ENCODE measurements around the gene RHBDF2. TPM values are rescaled to one million over a fixed set of nuclear protein-coding genes. Genes with fewer than 3 reads are reported as not detected.

The RHBDF2 gene
- polyA plus RNA-seq, 10 donors: 5.1 to 7.1 (median 6.0) TPM

DNA sequence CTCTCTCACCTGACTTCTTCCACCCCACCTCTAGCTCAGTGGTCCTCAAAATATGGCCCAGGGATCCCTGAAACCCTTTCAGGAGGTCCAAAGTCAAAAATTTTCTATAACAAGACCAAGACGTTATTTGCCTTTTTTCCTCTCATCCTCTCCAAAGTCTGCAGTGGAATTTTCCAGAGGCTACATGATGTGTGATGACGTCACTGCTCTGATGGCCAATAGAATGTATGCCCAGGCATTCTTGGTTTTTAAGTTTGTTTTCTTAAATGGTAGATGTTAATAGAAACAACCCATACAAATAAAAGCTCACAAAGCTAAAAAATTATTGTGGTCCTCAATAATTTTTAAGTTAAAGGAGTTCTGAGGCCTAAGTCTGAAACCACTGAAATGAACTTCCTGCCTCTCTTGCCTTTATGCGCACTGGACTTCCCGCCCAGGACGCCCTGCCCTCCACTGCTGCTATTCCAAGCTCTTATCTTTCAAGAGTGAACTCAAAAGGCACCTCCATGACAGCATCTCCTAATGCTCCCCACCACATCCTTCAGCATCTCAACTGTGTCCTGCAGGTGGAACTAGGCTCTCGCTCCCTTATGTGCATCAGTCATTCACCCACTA, 61.8 kb downstream of the RHBDF2 start:
- no peak for DNase-seq

DNA sequence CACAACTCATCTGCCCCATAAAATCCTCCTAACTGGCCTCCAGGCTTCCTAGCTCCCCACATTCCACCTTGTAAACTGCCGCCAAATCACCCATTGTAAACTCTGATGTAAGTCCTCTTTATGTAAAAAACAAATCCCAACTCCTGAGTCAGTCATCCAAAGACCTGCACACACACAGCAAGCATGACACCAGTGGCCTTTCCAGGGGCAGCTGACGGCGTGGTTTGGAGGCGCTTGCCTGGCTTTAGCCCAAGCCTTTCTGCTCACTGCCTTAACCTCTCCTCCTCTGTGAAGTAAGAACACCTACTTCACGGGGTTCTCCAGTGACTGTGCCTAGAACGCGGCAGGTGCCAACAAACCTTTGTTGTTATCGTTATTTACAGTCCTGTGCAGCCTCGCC, 62.3 kb downstream of the RHBDF2 start:
- no peak for DNase-seq

DNA sequence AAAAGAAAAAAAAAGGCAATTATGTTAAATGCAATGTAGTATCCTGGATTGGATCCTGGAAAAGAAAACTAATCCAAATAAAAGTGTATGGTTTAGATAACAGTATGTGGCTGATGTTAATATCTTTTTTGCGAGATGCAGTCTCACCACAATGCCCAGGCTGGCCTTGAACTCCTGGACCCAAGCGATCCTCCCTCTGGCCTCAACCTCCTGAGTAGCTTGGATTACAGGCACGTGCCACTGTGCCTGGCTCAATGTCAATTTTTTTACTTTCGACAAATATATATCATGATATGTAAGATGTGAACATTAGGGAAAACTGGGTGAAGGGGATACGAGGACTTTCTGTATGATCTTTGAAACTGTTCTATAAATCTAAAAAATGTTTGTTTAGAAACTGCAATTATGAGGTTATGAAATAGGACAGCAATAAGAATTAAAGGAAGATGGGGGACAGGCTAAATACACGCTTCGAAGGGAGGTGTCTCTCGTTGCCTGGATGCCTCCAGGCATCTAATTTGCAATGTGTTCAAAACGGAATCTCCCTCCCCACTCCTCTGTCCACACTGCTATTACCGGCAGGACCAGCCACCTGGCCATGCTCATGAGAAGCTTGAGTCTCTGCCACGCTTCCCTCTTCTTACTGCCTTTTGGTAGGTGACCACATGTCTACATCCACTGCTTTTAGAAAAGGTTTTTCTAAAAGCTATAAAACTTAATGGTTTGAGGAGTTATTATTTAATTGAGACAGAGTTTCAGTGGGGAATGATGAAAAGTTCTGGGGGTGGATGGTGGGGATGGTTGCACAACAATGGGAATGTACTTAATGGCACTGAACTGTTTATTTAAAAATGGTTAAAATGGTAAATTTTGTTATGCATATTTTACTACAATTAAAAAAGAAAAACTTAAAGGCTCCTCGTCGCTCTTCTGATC, 63.5 kb downstream of the RHBDF2 start:
- no peak for DNase-seq

DNA sequence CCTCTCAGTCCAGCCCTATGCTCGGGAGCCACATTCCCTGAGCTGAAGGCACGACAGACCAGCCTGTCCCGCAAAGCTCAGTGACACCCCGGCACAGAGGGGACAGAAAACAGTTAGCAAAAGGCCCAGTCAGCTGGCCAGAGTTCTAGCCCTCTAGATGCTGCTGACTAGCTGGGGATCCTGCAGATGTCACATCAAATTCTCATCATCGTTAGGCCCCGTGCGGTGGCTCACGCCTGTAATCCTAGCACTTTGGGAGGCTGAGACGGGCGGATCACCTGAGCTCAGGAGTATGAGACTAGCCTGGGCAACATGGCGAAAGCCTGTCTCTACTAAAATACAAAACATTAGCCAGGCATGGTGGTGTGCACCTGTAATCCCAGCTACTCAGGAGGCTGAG, 65.5 kb downstream of the RHBDF2 start:
- DNase-seq: no peak

DNA sequence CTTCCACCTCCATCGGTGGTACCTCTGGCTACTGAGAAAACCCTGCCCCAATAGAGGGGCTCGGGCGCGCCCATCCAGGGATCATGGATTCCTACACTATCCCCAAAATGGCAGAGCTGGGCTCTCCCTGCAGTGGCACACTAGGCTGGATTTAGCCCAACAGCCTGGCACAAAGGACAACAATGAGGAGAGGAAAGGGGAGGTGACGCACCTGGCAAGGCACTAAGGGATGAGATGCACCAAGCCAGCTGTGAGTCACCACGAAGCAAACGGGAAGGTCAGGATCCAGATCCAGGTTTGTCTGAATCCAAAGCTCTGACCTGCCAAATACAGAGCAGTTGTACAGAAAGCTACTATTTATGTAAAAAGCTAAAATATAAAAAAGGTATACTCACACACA, 66.4 kb downstream of the RHBDF2 start:
- no peak for DNase-seq

DNA sequence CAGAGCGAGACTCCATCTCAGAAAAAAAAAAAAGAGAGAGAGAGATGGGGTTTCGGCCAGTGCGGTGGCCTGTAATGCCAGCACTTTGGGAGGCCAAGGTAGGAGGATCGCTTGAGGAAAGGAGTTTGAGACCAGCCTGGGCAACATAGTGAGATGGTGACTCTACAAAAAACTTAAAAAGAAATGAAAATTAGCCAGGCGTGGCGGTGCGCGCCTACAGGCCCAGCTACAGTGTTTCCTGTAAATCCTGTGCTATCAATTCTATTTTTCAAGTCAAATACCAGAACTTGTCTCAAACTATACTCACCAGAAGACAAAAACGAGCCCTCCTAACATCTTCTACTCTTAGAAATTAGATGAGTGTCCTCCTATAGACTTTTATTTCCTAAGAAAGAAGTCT, 67.5 kb downstream of the RHBDF2 start:
- no peak for DNase-seq

DNA sequence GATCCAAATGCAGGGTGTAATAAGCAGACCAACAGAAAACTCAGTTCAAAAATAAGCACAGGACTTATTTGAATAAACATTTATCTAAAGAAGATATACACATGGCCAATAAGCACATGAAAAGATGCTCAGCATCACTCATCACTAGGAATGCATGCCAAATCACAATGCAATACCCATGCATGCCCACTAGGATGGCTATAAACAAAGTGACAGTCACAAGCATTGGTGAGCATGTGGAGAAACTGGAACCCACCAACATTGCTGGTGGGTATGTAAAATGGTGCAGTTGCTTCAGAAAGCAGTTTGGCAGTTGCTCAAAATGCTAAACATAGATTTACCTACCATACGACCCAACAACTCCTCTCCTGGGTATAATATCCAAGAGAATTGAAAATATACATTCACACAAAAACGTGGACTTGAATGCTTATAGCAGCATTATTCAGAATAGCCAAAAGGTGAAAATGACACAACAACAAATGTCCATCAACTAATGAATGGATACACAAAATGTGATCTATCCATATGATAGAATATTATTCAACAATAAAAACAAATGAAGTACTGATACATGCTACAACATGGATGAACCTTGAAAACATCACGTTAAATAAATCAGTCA, 68.4 kb downstream of the RHBDF2 start:
- DNase-seq: no peak

DNA sequence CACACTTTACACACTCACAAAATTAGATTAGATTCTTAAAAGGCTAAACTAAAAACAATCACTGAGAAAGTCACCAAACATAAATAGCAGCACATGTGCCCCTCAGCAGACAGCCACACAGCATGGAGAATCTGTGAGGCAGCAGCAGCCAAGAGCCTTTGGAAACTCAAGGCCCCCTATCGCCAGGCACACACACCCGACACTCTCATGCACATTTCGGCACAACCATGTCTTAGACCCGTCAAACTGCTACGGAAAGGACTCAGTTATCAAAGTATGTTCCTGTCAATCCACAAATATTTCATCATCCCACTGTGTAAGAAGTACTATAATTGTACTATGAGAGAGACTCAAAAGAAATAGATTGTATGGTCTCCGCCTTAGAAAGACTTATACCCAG, 69.2 kb downstream of the RHBDF2 start:
- no peak for DNase-seq

DNA sequence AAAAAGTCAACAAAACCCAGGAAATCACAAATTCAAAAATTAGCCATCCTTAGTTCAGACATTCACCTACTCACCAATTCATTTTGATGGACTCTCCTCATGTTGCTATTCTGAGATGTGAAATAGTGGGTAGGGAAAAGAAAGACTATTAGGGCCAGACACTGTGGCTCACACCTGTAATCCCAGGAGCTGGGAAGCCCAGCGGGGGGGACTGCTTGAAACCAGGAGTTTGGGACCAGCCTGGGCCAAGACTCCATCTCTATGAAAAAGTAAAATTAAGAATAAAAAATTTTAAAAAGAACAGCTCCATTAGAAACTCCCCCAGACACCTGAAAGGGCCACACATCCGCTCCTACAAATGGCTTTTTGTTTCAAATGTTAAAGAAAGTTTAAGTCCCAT, 69.7 kb downstream of the RHBDF2 start:
- no peak for DNase-seq

DNA sequence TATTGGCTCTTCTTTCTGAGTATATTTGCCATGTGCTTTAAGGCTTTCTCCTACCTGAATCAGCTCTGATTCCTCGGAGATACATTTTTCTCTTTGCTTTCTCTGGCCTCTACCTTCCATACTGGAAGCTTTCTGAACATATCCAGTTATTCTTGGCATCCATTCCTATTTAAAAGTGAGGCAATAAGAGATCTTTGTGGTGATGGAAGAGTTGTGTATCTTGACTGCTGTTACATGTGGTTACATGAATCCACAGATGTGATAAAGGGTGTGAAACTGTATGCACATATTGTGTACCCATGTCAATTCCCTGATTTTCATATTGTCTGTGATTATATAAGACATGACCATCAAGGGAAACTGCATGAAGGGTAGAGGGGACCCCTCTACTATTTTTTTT, 72.7 kb downstream of the RHBDF2 start:
- no peak for DNase-seq

DNA sequence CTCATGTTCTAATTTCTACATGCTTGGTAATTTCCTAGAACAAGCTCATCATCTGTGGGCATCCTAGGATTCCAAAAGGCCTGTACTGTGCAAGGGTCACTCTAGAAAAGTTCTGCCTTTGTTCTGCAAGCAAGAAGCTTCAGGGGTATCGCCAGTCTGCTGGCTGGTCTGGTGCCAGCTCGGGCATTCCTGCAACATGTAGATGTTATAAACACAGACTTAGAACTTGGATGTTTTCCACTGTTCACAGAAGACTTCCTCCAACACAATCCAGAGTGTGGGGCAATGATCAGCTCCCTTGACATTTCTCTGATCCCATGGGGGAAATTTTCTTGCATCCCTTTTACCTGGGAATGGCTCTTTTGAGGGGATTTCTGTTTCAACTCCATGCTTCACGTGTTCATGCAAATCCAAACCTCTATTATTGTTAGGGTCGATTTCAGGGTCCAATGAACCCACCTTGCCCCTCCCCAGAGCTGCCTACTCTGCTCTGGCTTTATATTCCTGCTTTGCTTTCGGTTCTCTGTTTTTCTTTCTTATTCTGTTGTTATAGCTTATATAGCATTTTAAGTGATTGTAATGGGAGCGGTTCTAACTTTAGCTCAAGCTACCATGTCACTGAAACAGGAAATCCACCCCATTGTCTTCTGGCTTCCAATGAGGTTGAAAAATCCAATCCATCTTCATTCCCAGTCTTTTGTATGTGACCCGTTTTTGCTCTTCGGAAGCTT, 73.6 kb downstream of the RHBDF2 start:
- DNase-seq: no peak

DNA sequence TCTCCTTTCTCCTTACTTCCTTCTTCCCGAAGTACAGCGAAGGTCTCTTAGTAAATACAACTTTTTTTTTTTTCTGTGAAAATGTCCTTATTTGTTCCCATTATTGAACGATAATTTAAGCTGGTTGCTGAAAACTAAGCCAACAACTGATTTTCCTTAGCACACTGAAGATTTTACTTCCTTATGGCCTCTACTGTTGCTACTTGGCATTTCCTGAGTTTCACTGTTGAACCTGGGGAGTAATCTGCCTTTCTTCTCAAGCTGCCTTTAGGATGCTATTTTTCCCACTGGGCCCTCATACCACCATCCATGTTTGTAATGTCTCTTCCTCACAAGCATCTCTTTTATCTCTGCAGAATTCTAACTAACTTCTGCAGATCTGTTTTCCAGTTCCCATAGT, 74.4 kb downstream of the RHBDF2 start:
- DNase-seq: no peak

DNA sequence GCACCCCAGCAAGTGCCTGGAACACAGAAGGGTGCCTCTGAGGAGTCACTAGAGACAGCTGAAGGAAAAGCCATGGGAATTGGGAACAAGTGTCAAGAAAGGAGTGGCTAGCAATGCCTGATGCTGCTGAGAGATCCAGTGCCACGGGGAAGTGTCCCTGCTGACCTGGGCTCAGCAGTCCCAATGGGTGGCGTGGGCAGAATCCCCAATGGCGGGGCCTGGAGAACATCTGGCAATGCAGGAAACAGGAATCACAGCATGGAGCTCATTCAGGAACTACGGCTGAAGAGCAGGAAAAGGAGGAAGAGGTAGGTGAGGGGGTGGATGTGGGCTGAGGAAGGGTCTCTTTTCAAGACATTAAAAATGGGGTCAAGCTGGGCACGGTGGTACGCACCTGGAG, 78.4 kb downstream of the RHBDF2 start:
- DNase-seq: no peak

DNA sequence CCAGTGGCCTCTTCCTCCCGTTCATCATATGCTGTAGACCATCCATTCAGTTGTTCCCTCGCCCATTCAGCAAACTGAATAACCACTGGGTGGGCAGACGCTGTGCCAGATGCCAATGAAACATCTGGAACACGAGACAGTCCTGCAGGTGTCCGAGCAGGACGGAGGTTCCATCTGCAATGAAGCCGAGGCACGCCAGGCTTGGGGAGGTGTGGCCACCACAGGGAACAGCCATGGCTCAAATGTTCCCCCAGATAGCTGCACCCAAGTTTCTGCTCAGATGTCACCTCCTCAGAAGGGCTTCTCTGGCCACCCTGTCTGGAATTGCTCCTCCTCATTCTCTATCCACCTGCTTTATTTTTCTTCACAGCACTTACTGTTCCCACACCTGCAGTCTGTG, 78.8 kb downstream of the RHBDF2 start:
- no peak for DNase-seq

DNA sequence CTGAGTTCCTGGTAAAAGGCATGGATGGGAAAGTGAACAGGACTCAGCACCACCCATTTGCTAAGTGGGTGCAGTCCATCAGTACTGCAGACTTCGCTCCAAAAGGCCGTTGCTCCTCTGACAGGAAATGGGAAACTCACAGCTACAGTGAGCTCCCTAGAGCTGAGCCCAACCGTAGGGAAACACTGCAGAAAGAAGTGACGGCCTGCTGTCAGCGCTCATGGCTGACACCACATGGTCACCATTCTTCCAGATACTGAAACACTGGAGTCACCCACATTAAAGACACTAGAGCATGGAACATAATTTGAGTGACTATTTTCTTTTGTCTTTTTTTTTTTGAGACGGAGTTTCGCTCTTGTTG, 80.2 kb downstream of the RHBDF2 start:
- peak in 1 of 3 donors; percentile 56 for DNase-seq

Other genes starting within 250 kb of the RHBDF2 start
- 10 to 100 TPM; 11.9 to 20.7 (median 16.8) TPM for gene UBALD2, start 236.1 kb downstream of the RHBDF2 start, polyA plus RNA-seq (ENCODE audit: insufficient read length in 10 of 10)
- 1 to 10 TPM; 2.1 to 4.7 (median 3.4) TPM for gene QRICH2, start 193.1 kb downstream of the RHBDF2 start, polyA plus RNA-seq (ENCODE audit: insufficient read length in 10 of 10)
- 10 to 100 TPM; 29.0 to 51.6 (median 36.0) TPM for gene PRPSAP1, start 147.5 kb downstream of the RHBDF2 start, polyA plus RNA-seq (ENCODE audit: insufficient read length in 10 of 10)
- 1 to 10 TPM in 9 of 10 donors, under 1 TPM in 1; 0.84 to 3.1 (median 1.6) TPM for gene SPHK1, start 116.8 kb downstream of the RHBDF2 start, polyA plus RNA-seq (ENCODE audit: insufficient read length in 10 of 10)
- 10 to 100 TPM; 13.0 to 24.8 (median 16.2) TPM for gene UBE2O, start 48.3 kb downstream of the RHBDF2 start, polyA plus RNA-seq (ENCODE audit: insufficient read length in 10 of 10)
- under 1 TPM in 6 of 10 donors, not detected in 4; 0.17 to 0.83 (median 0.40) TPM for gene AANAT, start 33.8 kb downstream of the RHBDF2 start, polyA plus RNA-seq (ENCODE audit: insufficient read length in 10 of 10)
- gene CYGB, start 36.3 kb upstream of the RHBDF2 start, polyA plus RNA-seq (ENCODE audit: insufficient read length in 10 of 10): 10 to 100 TPM in 9 of 10 donors, 1 to 10 TPM in 1; 9.1 to 18.4 (median 15.8) TPM
- 1 to 10 TPM; 1.6 to 6.6 (median 3.0) TPM for gene PRCD, start 38.6 kb upstream of the RHBDF2 start, polyA plus RNA-seq (ENCODE audit: insufficient read length in 10 of 10)
- 1 to 10 TPM; 1.3 to 7.4 (median 2.2) TPM for gene ST6GALNAC2, start 84.4 kb upstream of the RHBDF2 start, polyA plus RNA-seq (ENCODE audit: insufficient read length in 10 of 10)
- 1 to 10 TPM in 4 of 10 donors, under 1 TPM in 6; 0.25 to 1.3 (median 0.60) TPM for gene ST6GALNAC1, start 142.3 kb upstream of the RHBDF2 start, polyA plus RNA-seq (ENCODE audit: insufficient read length in 10 of 10)
- 100 to 1,000 TPM; 124 to 181 (median 140) TPM for gene MXRA7, start 209.5 kb upstream of the RHBDF2 start, polyA plus RNA-seq (ENCODE audit: insufficient read length in 10 of 10)
- gene JMJD6, start 225.2 kb upstream of the RHBDF2 start, polyA plus RNA-seq (ENCODE audit: insufficient read length in 10 of 10): 10 to 100 TPM; 19.8 to 24.2 (median 21.3) TPM
- 10 to 100 TPM; 20.6 to 26.1 (median 21.3) TPM for gene METTL23, start 225.4 kb upstream of the RHBDF2 start, polyA plus RNA-seq (ENCODE audit: insufficient read length in 10 of 10)
- 100 to 1,000 TPM; 177 to 286 (median 221) TPM for gene SRSF2, start 235.9 kb upstream of the RHBDF2 start, polyA plus RNA-seq (ENCODE audit: insufficient read length in 10 of 10)
- 10 to 100 TPM; 29.0 to 48.4 (median 35.9) TPM for gene MFSD11, start 236.7 kb upstream of the RHBDF2 start, polyA plus RNA-seq (ENCODE audit: insufficient read length in 10 of 10)